Nephron (organoid): ENCODE results near the gene BCL2L13.

Experiments
- H3K27ac Mint-ChIP-seq, 3 experiments: 2 replicates each; pipeline ENCODE4 v1.8.0; 2020; ENCODE audit warnings: mixed read lengths in 3 of 3, mild to moderate bottlenecking in 2 of 3, moderate library complexity in 1 of 3
- H3K27me3 Mint-ChIP-seq: 2 replicates; pipeline ENCODE4 v1.8.0; 2021; ENCODE audit warnings: low read depth, mild to moderate bottlenecking, moderate library complexity, mixed read lengths
- H3K36me3 Mint-ChIP-seq: 2 replicates; pipeline ENCODE4 v1.8.0; 2020; ENCODE audit warnings: low read depth, mixed read lengths
- H3K4me1 Mint-ChIP-seq: 2 replicates; pipeline ENCODE4 v1.8.0; 2020; ENCODE audit warnings: mixed read lengths
- H3K4me3 Mint-ChIP-seq, 3 experiments: 2 replicates each; pipeline ENCODE4 v1.8.0; 2020; ENCODE audit warnings: mild to moderate bottlenecking in 3 of 3, mixed read lengths in 3 of 3, moderate library complexity in 2 of 3
- H3K9me3 Mint-ChIP-seq: 2 replicates; pipeline ENCODE4 v1.8.0; 2020; ENCODE audit warnings: mixed read lengths
- TF ChIP-seq, protein P1 (sequence below), 3 experiments: fragments of 200-600 bp; sonication (generic); IDR thresholded peaks; one replicate each; pipeline ENCODE4 v1.5.0; 2021; ENCODE audit warnings: antibody characterized with exemption in 3 of 3; ENCODE audit not compliant: unreplicated experiment in 3 of 3

Gene BCL2L13

DNA sequence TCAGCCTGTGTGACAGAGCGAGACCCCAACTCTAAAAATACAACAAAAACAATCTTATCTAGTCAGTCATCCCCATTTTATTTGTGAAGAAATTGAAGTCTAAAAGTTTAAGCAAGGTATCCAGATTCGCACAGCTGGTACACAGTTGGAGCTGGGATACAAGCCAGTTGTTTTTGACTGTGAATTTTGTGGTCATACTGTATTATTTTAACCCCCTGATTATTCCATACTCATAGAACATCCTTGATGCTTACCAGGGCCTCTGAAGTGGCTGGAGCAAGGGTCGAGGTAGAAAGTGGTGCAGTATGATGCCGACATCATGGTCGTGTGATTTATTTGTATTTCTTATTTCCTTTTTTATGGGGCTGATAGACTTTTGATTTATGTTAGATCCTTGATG lies 85.7 kb downstream of the BCL2L13 start:
- H3K27me3 Mint-ChIP-seq, result no peaks in the 10 kb centered on the region
- no peak overlapping the region for H3K4me3 Mint-ChIP-seq
- peaks cover 25% of the 10 kb centered on the region for H3K36me3 Mint-ChIP-seq
- H3K9me3 Mint-ChIP-seq, result no peaks in the 10 kb centered on the region
- H3K27ac Mint-ChIP-seq, result peak overlapping the region; percentile 53 to 77 (median 72)
- peaks cover 35% of the 10 kb centered on the region for H3K4me1 Mint-ChIP-seq
- TF ChIP-seq, protein P1, sequence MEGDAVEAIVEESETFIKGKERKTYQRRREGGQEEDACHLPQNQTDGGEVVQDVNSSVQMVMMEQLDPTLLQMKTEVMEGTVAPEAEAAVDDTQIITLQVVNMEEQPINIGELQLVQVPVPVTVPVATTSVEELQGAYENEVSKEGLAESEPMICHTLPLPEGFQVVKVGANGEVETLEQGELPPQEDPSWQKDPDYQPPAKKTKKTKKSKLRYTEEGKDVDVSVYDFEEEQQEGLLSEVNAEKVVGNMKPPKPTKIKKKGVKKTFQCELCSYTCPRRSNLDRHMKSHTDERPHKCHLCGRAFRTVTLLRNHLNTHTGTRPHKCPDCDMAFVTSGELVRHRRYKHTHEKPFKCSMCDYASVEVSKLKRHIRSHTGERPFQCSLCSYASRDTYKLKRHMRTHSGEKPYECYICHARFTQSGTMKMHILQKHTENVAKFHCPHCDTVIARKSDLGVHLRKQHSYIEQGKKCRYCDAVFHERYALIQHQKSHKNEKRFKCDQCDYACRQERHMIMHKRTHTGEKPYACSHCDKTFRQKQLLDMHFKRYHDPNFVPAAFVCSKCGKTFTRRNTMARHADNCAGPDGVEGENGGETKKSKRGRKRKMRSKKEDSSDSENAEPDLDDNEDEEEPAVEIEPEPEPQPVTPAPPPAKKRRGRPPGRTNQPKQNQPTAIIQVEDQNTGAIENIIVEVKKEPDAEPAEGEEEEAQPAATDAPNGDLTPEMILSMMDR (IDR thresholded peaks at IDR 0.05; ENCODE audit: unreplicated experiment in 3 of 3), result no peak

DNA sequence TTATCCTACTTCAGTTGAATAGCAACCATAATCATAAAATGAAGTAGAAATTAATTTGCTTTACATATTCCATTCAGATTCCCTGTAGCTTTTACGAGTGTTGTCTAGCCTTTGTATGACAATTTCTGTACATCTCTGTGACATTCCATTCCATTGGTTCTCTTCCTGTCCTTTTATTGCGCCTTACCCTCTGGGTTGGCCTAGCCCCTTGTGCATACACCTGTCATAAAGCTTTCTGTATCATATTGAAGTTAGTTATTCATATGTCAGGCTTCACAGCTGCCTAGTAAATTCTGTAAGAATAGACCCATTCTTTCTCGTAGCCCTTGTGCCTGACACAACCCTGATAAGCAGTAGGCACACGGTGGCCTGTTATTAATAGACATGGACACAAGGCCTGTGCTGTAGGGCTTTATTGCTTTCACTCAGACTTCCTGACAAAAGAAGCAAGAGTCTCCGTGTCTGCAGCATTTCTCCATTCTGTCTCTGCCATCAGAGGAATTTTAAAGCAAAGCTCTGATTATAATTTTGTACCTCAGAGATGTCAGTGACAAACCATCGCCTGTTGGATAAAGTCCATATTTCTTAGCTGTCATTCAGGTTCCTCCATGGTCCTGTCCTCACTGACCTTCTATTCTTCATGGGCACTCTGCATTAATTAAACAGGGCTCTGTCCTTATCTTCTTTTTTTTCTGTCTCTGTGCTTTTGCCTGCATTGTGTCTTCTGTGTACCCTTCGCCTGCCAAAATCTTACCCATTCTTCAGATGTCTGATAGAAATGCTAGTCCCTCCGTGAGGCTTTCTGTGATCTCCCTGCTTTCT lies 86.3 kb downstream of the BCL2L13 start:
- TF ChIP-seq, protein P1 (IDR thresholded peaks at IDR 0.05; ENCODE audit: unreplicated experiment in 3 of 3), result no peak
- peak overlapping the region; percentile 53 to 77 (median 72) for H3K27ac Mint-ChIP-seq
- H3K4me1 Mint-ChIP-seq, result peaks cover 42% of the 10 kb centered on the region
- H3K9me3 Mint-ChIP-seq, result no peaks in the 10 kb centered on the region
- H3K36me3 Mint-ChIP-seq, result peaks cover 32% of the 10 kb centered on the region
- H3K27me3 Mint-ChIP-seq, result no peaks in the 10 kb centered on the region
- peak overlapping the region in 2 of 3 experiments; percentile 2 to 41 for H3K4me3 Mint-ChIP-seq

DNA sequence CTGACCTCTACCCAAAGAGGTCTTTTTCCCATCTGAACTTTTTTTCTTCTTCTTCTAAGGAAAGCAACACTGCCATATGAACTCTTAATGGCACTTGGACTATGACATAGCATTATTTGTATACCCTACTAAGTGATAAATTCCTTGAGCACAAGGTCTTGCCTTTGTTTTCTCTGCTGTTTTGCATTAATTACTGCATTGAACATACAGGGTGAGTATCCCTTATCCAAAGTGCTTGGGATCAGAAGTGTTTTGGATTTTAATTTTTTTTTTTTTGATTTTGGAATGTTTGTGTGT lies 86.9 kb downstream of the BCL2L13 start:
- Mint-ChIP-seq H3K4me3 (peak overlapping the region in 2 of 3 experiments; percentile 2 to 41), H3K9me3 (no peaks in the 10 kb centered on the region), H3K27me3 (no peaks in the 10 kb centered on the region), H3K4me1 (peaks cover 45% of the 10 kb centered on the region), H3K36me3 (peaks cover 37% of the 10 kb centered on the region), H3K27ac (peak overlapping the region; percentile 25 to 72 (median 53))
- TF ChIP-seq, protein P1 (IDR thresholded peaks at IDR 0.05; ENCODE audit: unreplicated experiment in 3 of 3), result no peak

DNA sequence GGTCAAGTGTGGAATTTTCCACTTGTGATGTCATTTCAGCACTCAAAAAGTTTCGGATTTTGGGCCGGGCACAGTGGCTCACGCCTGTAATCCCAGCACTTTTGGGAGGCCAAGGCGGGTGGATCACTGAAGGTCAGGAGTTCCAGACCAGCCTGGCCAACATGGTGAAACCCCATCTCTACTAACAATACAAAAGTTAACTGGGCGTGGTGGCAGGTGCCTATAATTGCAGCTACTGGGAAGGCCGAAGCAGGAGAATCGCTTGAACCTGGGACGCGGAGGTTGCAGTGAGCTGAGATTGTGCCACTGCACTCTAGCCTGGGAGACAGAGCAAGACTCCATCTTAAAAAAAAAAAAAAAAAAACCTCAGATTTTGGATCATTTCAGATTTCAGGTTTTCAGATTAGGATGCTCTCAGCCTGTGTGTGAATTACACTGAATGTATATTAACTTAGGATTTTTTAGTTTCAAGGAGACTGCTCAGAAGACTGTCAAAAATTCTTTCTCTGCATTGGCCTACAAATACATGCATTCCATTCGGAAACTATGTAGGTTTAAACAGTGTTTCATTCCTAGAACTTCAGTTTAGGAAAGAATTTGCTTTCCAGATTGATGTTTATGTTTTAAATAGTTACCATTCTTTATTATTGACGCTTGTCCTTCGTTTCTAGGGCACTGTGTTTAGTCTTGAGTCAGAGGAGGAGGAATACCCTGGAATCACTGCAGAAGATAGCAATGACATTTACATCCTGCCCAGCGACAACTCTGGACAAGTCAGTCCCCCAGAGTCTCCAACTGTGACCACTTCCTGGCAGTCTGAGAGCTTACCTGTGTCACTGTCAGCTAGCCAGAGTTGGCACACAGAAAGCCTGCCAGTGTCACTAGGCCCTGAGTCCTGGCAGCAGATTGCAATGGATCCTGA lies 87.7 kb downstream of the BCL2L13 start:
- Mint-ChIP-seq H3K27me3 (no peaks in the 10 kb centered on the region), H3K4me1 (peaks cover 45% of the 10 kb centered on the region), H3K9me3 (no peaks in the 10 kb centered on the region), H3K4me3 (peak overlapping the region in 2 of 3 experiments; percentile 7 to 72), H3K36me3 (peaks cover 41% of the 10 kb centered on the region), H3K27ac (peak overlapping the region; percentile 48 to 70 (median 59))
- TF ChIP-seq, protein P1 (IDR thresholded peaks at IDR 0.05; ENCODE audit: unreplicated experiment in 3 of 3), result no peak

DNA sequence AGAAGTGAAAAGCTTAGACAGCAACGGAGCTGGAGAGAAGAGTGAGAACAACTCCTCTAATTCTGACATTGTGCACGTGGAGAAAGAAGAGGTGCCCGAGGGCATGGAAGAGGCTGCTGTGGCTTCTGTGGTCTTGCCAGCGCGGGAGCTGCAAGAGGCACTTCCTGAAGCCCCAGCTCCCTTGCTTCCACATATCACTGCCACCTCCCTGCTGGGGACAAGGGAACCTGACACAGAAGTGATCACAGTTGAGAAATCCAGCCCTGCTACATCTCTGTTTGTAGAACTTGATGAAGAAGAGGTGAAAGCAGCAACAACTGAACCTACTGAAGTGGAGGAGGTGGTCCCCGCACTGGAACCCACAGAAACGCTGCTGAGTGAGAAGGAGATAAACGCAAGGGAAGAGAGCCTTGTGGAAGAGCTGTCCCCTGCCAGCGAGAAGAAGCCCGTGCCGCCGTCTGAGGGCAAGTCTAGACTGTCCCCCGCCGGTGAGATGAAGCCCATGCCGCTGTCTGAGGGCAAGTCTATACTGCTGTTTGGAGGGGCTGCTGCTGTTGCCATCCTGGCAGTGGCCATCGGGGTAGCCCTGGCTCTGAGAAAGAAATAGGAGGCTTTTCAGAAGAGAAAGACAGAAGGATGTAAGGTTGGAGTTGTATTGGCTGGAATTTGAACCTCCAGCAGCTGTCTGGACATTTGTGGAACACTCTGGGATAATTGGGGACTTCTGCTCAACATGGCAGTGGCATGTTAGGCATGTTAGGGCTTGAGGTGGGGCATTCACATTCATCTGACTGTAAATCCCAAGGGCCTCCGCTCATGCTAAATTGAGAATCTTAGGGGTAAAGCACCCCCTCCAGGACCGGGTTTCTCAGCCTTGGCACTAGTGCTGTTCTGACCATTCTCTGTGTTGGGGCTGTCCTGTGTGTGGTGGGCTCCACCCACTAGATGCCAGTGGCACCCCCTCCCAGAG lies 88.7 kb downstream of the BCL2L13 start:
- Mint-ChIP-seq H3K27ac (peak overlapping the region; percentile 48 to 70 (median 59)), H3K27me3 (no peaks in the 10 kb centered on the region), H3K4me1 (peaks cover 45% of the 10 kb centered on the region), H3K9me3 (no peaks in the 10 kb centered on the region), H3K4me3 (peak overlapping the region in 2 of 3 experiments; percentile 42 to 72), H3K36me3 (peaks cover 46% of the 10 kb centered on the region)
- TF ChIP-seq, protein P1 (IDR thresholded peaks at IDR 0.05; ENCODE audit: unreplicated experiment in 3 of 3), result no peak
